A673 (cell line): ENCODE data around the gene WDR41.

Experiments
- EZH2 ChIP-seq: fragments of 200-600 bp; sonication (generic); IDR thresholded peaks from 2 replicates; pipeline ENCODE4 v1.6.1; 2017; ENCODE audit warnings: borderline replicate concordance, low read depth, mild to moderate bottlenecking, mixed read lengths, antibody characterized with exemption, low read length; ENCODE audit not compliant: poor library complexity, severe bottlenecking
- TF ChIP-seq, protein P1 (sequence below): fragments of 300-800, 200-600 bp; sonication (generic); conservative IDR thresholded peaks from 2 replicates; pipeline ENCODE4 v1.5.1; 2017; ENCODE audit warnings: low read depth, mild to moderate bottlenecking, antibody characterized with exemption, low read length, moderate library complexity, mixed read lengths

DNA sequence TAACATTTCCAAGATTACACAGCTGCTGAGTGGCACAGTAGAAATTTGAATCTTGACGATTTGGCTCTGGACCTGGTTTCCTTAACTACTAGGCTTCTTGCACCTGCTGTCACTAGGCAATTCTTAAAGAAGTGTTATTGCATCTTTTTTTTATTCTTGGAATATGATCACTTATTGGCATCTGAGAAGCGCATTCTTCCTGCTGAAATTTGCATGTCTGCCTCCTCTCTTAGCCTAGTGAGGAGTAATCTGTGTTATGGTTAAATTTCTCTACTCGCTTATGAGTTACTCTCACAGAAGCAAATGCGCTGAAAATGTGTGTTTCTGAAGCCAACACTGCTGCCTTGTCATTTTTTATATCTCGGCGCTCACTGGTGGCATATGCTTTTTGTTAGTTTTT lies 89.3 kb downstream of the WDR41 start:
- TF ChIP-seq, protein P1, sequence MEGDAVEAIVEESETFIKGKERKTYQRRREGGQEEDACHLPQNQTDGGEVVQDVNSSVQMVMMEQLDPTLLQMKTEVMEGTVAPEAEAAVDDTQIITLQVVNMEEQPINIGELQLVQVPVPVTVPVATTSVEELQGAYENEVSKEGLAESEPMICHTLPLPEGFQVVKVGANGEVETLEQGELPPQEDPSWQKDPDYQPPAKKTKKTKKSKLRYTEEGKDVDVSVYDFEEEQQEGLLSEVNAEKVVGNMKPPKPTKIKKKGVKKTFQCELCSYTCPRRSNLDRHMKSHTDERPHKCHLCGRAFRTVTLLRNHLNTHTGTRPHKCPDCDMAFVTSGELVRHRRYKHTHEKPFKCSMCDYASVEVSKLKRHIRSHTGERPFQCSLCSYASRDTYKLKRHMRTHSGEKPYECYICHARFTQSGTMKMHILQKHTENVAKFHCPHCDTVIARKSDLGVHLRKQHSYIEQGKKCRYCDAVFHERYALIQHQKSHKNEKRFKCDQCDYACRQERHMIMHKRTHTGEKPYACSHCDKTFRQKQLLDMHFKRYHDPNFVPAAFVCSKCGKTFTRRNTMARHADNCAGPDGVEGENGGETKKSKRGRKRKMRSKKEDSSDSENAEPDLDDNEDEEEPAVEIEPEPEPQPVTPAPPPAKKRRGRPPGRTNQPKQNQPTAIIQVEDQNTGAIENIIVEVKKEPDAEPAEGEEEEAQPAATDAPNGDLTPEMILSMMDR: no peak
- no peak for TF ChIP-seq EZH2
